HG02571 (cell line): ENCODE results near the gene PRND.
"Not testable (repeated sequence)": the region's sequence is repeated elsewhere in the genome, so short reads cannot be mapped to it uniquely, and the experiment has no call there.

ENCODE experiments used
- ATAC-seq: cut with Tn5 transposase; IDR thresholded peaks from one replicate; pipeline ENCODE4 v1.9.1; 2021; ENCODE audit warnings: mild to moderate bottlenecking, moderate library complexity; ENCODE audit not compliant: unreplicated experiment

PRND gene

GRCh38 chr20:4736875-4737274 lies 15.2 kb downstream of the PRND start:
- no peak for ATAC-seq

- ATAC-seq = no peak
Observed at GRCh38 chr20:4737857-4738627, 16.3 kb downstream of the PRND start.

GRCh38 chr20:4740774-4741431 lies 19.2 kb downstream of the PRND start:
- ATAC-seq = no peak

GRCh38 chr20:4748847-4749246 lies 27.1 kb downstream of the PRND start:
- no peak for ATAC-seq

- no peak for ATAC-seq
Observed at GRCh38 chr20:4749326-4749725, 27.6 kb downstream of the PRND start.

GRCh38 chr20:4750381-4750780 lies 28.7 kb downstream of the PRND start:
- ATAC-seq = no peak

GRCh38 chr20:4759100-4759884 lies 37.6 kb downstream of the PRND start:
- not testable (repeated sequence) for ATAC-seq

- no peak for ATAC-seq
Observed at GRCh38 chr20:4763261-4763660, 41.6 kb downstream of the PRND start.

- ATAC-seq = no peak
Observed at GRCh38 chr20:4763723-4764510, 42.2 kb downstream of the PRND start.

- no peak for ATAC-seq
Observed at GRCh38 chr20:4764805-4765204, 43.1 kb downstream of the PRND start.

GRCh38 chr20:4765681-4766080 lies 44.0 kb downstream of the PRND start:
- ATAC-seq = no peak

- ATAC-seq = no peak
Observed at GRCh38 chr20:4766631-4767030, 44.9 kb downstream of the PRND start.

GRCh38 chr20:4767084-4767483 lies 45.4 kb downstream of the PRND start:
- no peak for ATAC-seq

GRCh38 chr20:4769328-4769727 lies 47.6 kb downstream of the PRND start:
- ATAC-seq = no peak

GRCh38 chr20:4770026-4770425 lies 48.3 kb downstream of the PRND start:
- ATAC-seq = no peak

GRCh38 chr20:4771004-4771403 lies 49.3 kb downstream of the PRND start:
- no peak for ATAC-seq

- ATAC-seq = no peak
Observed at GRCh38 chr20:4772132-4772531, 50.4 kb downstream of the PRND start.

- not testable (repeated sequence) for ATAC-seq
Observed at GRCh38 chr20:4773014-4773413, 51.3 kb downstream of the PRND start.

- ATAC-seq = no peak
Observed at GRCh38 chr20:4773736-4774135, 52.0 kb downstream of the PRND start.

GRCh38 chr20:4774207-4774606 lies 52.5 kb downstream of the PRND start:
- ATAC-seq = no peak
